NCI-H2029 treated with DMSO at 0.1 percent for 48 hours (cell line): Measurements from ENCODE around the gene C2orf92.

Experiments used
- DNase-seq: peaks from one replicate; lab custom pipeline; 2025; lab: John Stamatoyannopoulos, UW

Gene C2orf92

DNA sequence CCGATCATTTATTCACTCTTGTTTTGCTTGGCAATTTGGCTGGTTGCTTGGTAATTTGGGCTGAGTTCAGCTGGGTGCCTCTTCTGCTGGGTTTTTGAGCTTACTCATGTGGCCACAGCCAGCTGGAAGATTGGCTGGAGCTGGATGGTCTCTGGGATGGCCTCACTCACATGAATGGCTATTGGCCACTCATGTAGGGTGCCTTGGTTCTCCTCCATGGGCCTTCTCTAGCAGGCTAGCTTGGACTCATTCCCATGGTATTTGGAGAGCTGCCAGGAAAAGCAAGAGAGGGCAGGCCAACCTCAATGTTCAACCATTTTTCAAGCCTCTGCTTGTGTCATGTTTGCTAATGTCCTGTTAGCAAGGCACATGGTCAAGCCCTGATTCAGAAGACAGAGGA is 60.7 kb downstream of the C2orf92 start:
- DNase-seq = no peak

DNA sequence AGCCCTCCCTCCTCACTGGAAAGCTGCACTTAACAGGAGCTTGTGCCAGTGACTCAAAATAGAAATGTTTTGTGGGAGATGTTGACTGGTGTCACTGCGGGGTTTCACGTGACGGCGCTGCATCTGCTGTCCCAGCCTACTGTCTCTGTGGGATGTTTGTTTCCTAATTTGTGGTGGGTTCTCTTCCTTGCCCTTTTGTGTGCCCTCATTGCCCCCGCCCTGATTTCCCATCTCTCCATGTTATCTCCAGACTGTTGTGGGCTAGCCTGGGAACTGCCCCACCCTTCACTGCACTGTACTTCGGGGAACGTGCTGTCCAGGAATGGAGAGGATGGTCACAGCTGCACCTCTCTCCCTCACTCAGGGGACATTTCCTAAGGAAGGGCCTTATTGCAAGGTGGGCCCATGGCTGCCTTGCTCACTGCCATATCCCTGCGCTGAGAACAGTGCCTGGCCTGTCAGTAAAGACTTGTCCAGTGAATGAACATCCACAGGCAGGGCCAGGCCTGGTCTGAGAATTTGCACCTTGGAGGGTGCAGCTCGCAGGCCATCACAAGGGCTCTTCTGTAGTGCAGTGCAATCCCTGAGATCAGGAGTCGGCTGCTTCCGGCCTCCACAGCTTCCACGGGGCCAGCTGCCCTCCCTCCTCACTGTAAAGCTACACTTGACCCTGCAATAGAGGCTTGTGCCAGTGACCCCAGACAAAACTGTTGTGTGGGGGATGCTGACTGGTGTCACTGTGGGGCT is 61.9 kb downstream of the C2orf92 start:
- DNase-seq = no peak

DNA sequence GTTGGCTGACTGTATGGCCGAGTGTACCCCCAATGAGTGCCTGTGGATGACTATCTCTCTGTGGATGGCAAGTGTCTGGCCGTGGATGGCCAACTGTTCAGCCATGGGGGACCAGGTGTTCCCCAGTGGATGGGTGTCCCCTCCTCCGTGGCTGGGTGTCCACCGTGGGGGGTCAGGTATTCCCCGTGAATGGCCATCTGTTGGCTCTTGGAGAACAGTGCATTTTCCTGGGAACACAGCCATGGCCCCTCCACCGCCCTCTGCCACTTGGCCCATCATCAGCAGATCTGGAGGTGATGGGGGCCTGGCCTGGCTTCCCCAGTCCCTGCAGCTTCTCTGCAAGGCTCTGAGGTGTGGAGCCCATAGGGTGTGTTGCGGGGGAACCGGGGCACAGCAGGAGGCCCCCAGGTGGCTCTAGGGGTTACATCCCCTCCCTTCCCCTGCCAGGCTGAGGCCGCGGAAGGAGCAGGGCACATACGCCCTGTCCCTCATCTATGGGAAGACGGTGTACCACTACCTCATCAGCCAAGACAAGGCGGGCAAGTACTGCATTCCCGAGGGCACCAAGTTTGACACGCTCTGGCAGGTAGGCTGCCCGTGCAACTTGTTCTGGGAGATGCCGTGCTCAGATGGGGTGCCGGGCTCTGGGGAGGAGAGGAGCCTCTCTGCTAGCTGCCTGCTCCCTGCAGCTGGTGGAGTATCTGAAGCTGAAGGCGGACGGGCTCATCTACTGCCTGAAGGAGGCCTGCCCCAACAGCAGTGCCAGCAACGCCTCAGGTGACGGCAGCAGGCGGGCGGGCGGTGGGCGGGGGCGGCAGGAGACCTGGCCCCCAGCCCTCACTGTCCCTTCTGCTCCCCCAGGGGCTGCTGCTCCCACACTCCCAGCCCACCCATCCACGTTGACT is 63.2 kb downstream of the C2orf92 start:
- no peak for DNase-seq

DNA sequence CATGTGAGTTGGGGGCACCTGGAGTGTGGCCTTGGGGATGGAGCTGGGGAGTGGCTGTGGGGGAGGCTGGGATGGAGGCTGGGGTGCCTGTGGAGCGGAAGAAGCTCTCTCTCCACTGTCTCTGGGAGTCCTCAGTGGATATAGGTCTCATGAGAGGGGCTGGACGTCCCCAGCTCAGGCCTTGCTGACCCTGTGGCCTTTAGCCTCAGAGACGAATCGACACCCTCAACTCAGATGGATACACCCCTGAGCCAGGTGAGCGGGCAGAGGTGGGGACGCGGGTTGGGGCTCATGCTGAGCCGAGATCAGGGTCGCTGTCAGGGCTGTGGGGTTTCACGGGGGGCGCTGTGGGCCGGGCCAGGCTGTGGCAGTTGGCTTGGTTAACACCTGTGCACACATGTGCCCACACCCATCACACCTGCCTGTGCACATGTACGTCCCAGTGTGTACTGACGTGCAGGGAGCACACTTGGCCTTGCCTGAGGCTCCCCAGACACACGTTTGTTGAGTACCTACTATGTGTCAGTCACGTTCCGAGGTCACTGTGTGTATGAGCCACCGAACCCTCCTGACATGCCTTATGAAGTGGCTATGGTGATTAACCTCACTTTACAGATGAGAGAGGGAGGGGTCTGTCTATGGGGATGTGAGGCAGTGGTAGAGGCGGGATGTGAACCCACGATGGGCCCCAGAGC is 64.0 kb downstream of the C2orf92 start:
- DNase-seq = no peak

DNA sequence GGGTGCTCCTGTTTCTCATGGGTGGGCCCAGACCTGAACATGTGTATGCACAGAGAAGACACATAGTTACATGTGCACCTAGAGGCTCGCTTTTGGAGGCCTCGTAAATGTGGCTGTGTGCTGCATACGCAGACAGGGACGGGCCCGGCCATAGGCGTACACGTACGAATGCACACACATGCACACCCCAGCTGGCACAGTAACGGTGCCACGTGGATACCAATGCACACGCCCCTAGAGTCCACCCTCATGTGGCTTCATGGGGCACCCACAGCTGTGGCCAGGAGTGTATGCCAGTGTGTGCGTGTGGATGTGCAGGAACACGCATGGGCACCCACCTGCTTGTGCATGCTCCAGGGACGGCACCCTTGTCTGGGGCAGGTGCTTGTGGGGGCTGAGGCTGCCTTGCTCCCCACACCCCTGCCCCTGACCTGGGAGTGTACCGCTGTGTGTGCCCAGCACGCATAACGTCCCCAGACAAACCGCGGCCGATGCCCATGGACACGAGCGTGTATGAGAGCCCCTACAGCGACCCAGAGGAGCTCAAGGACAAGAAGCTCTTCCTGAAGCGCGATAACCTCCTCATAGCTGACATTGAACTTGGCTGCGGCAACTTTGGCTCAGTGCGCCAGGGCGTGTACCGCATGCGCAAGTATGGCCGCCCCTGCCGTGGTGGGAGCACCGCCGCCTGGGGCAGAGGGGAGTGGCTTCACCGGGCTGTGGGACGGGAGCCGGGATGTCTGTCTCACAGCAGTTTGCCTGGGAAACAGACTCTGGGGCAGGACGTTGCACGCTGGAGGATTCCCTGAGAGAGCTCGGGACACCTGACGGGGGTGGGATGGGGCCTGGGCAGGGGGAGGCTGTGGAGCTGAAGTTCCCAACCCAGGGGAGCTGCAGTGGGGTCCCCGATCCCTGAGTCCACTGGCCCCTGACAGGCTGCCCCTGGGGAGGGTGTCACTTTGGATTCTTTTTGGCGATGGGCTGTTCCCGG is 64.8 kb downstream of the C2orf92 start:
- DNase-seq = no peak

DNA sequence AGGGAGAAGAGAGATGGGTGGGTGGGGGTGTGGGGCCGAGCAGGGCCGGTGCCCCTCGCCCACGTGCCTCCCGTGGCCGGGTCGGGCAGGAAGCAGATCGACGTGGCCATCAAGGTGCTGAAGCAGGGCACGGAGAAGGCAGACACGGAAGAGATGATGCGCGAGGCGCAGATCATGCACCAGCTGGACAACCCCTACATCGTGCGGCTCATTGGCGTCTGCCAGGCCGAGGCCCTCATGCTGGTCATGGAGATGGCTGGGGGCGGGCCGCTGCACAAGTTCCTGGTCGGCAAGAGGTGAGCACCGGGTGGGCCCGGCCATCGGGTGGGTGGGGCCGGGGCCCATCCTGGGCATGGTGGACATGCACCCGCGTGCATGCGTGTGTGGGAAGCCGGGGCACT is 65.6 kb downstream of the C2orf92 start:
- no peak for DNase-seq

DNA sequence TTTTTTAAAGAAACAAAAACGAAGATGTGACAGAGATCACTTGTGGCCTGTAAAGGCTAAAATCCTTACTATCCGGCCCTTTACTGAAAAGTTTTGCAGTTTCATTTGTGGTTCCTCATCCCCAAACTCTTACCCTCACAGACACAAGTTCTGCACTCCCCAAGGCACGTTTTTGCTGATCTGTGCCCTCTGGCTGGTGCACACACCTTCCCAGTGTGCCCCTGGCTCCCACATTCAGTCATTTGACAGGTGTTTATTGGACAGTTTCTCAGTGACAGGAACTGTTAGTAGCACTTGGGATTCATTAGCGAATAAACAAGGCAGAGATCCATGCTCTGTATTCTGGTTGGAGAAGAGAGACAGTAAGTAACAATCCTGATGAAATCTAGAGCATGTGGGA is 66.7 kb downstream of the C2orf92 start:
- no peak for DNase-seq

DNA sequence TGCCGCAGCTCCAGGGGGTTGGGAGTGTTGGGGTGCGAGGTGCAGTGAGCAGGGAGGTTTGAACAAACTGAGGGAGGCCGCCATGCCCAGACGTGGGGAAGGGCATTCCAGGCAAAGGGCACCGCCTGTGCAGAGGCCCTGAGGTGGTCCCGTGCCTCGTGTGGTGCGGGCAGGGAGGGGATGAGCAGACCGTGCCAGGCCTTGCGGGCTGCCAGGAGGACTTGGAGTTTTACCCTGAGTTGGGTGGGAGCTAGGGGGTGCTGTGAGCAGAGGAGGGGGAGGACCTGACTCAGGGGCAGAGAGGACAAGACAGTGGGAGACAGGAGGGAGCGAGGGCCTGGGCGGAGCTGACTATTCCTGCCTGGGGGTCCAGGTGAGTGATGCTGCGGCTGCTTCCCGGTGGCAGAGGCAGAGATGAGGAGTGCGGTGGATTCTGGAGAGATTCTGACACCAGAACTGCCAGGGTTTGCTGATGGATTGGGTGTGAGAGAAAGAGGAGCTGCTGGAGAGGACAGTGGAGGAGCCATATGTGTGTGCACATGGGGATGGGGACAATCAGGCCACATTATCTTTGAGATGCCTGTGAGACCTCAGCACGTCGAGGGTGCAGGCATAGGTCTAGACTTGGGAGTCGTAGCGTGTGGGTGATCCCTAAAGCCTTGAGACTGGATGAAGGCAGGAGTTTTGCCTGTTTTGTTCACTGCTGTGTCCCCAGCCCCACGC is 67.3 kb downstream of the C2orf92 start:
- DNase-seq = no peak

DNA sequence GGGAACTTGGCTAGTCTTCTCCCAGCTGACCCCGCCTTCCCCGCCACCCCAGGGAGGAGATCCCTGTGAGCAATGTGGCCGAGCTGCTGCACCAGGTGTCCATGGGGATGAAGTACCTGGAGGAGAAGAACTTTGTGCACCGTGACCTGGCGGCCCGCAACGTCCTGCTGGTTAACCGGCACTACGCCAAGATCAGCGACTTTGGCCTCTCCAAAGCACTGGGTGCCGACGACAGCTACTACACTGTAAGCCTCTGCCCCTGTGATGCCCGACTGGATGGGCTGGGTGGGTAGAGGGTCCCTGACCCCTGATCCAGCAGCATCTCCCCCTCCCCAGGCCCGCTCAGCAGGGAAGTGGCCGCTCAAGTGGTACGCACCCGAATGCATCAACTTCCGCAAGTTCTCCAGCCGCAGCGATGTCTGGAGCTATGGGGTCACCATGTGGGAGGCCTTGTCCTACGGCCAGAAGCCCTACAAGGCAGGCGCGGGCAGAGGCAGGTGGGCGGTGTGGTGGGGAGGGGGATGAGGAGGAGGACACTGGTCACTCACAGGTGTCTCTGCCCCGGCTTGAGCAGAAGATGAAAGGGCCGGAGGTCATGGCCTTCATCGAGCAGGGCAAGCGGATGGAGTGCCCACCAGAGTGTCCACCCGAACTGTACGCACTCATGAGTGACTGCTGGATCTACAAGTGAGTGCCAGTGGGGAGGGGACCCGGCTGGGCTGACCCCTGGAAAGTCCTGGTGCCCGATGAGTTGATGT is 68.1 kb downstream of the C2orf92 start:
- DNase-seq = no peak

DNA sequence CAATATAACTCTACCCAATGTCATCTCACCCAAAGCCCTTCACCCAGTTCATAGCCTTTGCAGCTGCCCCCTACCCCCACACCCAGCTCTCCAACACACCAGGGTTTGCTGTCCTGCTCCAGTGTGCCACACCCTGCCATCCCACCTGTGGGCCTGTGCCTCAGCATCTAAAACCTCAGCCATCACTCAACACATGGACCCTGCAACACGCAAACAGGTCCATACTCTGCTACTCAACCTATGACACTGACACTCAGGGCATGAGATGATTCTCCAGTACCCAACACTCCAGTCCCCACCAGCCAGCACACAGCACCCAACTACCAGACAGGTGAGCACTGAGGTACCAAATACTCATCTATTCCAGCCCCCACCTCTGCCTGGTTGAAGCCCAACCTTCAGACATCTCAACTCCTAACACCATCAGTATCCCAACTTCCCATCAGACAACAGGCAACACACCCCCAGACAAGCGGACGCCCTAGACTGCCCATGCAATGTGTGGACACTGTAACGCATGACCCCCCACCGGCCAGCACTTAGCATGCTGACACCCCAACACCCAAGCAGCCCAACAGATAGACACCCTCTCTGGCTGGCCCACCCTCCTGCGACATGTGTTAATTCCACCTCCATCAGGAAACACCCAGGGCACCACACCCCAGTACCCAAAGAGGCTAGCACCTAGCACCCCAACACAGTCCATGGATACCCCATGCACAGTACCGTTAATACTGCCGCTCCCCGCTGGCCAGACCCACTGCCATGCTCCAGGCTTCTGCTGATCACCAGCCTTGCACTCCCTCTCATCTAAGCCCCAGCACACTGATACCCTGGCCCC is 68.9 kb downstream of the C2orf92 start:
- DNase-seq = no peak

DNA sequence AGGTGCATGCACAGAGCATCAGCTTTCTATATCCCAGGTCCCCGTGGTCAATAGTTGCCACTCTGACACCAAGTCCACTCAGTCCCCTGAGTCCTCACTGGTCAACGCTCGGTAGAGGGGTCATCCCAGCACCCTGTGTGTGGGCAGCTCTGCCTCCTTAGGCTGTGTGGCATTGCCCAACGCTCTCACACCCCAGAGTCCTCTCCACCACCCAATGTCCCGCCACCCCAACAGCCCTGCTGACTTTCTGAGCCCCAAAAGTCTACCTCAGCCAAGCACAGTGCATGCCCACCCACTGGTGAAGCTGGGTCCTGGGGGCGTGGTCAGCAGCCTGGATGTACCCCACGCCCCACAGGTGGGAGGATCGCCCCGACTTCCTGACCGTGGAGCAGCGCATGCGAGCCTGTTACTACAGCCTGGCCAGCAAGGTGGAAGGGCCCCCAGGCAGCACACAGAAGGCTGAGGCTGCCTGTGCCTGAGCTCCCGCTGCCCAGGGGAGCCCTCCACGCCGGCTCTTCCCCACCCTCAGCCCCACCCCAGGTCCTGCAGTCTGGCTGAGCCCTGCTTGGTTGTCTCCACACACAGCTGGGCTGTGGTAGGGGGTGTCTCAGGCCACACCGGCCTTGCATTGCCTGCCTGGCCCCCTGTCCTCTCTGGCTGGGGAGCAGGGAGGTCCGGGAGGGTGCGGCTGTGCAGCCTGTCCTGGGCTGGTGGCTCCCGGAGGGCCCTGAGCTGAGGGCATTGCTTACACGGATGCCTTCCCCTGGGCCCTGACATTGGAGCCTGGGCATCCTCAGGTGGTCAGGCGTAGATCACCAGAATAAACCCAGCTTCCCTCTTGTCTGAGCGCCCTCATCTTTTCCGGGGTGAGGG is 69.7 kb downstream of the C2orf92 start:
- no peak for DNase-seq

DNA sequence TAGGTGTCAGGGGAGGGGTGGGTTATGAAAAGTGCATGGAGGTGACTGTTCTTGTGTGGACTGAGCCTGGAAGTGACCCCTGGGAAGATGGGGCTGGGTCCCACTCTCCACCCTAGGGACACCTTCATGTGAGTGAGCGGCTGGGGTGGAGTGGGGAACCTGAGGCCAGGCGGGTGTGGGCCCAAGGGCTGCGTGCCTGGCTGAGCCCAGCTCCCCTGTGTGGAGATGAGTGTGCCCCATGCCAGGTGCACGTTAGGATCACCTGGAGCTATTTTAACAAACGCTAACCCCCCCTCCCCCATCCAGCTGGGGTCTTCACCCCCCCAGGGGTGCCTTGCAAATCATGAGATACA is 70.4 kb downstream of the C2orf92 start:
- DNase-seq = no peak

DNA sequence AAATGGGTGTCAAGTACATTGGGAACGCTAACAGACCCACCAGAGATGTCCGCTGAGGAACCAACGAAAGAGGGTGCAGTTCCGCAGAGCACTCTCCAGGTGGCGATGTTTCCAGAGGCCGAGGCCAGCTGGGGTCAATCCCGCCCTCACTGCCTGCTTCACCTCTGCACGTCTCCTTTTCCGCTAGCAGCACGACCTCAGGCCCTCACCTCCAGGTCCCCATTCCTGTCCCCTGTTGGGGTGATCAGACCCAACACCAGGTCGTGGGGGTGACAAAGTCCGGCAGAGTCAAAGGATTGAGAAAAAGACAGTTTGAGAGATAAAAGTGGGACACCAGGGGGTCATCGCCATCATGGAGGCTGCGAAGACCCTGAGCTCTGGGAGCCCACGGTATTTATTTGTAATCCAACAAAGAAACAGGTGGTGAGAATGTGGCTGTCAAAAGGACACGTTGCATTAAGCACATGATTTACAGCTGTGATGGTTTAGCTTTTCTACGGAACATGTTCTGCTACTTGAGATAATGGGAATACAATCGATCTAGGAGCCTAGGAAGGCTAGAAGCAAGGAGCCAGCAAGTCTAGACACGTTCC is 71.2 kb downstream of the C2orf92 start:
- DNase-seq = peak; percentile 11

DNA sequence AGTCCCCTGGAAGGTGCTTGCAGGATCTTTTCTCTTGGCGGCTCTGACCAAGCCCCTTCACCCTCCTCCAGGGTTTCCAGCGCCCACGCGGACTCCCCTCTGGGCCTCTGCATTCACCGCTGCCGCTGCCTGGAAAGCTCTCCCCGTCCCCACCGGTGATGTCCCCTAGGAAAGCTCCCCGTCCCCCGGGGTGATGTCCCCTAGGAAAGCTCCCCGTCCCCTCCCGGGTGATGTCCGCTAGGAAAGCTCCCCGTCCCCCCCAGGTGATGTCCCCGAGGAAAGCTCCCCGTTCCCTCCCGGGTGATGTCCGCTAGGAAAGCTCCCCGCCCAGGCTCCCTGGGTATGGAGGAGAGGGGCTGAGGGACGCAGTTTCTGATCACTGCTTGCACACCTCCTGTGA is 71.7 kb downstream of the C2orf92 start:
- no peak for DNase-seq

DNA sequence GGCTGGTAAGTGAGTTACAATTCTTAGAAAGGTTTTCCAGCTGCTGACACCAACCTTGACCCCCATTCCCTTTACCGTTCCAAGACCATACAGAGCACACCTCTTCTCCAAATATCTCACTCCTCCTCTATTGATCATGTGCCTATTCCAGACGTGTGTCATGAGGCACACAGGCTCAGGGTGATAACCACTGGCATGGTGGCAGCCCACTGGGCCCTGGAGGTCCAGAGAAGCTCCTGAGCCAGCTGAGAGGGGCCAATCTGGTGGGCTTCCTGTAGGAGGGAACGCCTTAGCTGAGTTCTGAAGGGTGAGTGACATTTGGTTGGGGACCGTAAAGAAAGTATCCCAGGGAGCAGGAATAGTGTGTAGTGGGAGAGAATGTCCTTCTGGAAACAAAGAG is 72.2 kb downstream of the C2orf92 start:
- DNase-seq = no peak

DNA sequence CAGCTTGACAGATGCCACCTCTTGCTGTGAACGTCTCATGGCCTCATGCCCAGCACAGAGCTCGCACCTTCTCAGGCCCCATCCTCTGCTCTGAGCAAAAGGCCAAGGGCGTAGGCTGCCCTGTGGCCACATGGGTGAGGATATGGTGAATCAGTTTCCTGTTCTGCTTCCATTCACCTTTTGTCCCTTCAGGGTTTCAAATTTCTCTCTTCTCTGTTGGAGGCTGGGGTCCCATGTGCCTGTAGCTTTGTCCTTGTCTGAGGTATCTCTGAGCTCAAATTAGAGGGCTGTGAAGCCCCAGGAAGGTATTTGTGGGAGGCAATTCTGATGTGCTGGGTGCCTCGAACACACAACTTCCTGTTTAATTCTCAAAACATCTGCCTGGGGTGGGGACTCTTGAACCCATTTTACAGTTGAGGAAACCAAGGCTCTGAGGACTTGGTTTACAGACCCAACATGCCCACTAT is 72.9 kb downstream of the C2orf92 start:
- no peak for DNase-seq

DNA sequence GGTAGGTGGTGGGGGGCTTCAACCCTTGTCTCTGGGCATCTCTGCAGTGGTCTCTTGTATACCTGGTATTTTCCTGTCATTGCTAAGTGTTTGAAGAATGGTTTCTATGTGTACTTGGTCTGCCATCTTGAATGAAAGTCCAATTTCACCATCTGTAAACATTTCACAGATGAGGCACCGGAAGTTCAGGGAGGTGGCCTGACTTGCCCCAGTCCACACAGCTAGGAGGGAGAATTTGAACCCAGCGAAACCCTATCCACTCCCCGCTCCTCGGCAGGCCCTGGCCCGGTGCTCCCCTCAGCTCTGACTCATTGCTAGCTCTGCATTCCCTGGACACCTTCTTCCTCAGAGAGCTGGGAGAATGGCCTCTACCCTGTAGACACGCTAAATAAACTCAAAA is 74.4 kb downstream of the C2orf92 start:
- no peak for DNase-seq
